ENCODE measurements around the gene GEMIN8.

GEMIN8 gene

GRCh38 chrX:14015294-14015693 is 14.4 kb downstream of the GEMIN8 start:
- peak; percentile 60 for DNase-seq

GRCh38 chrX:14014526-14014925 is 15.2 kb downstream of the GEMIN8 start:
- no peak for DNase-seq

DNA sequence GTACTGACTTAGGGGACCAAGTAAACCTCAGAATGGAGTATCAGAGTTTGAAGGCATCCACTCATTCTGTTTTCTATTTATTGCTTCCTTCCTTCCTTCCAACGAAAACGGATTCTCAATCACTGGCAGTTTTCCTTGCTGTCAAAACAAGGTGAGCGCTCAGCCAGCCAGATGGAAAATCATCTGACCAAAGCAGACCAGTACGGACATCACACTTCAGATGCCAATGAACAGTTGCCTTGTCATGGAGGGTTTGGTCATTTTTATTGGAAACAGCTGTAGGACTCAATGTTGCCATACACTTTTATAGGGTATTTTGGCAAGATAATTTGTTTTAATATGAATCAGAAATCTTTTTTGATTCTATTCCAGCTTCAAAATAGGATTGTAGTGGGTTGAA is 16.6 kb downstream of the GEMIN8 start:
- DNase-seq: peak; percentile 39

DNA sequence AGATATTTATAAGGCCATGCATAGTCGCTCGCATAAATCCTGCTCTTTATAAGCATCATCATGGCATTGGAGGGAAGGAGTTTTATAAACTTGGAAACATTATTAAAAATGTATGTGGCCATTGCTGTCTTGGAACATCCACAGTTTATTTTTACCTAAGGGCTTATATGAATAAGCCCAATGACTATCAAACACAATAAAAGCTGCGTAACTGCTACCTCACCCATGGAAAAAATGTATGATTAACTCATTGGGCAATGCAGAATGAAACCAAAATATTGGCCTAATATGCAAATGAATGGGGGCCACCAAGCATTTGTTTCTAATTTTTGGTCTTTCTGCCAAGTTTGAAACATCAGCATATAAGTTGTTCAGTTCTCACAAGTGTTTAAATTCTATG is 19.1 kb downstream of the GEMIN8 start:
- DNase-seq: peak; percentile 33

GRCh38 chrX:14006540-14006939 is 23.2 kb downstream of the GEMIN8 start:
- no peak for DNase-seq

DNA sequence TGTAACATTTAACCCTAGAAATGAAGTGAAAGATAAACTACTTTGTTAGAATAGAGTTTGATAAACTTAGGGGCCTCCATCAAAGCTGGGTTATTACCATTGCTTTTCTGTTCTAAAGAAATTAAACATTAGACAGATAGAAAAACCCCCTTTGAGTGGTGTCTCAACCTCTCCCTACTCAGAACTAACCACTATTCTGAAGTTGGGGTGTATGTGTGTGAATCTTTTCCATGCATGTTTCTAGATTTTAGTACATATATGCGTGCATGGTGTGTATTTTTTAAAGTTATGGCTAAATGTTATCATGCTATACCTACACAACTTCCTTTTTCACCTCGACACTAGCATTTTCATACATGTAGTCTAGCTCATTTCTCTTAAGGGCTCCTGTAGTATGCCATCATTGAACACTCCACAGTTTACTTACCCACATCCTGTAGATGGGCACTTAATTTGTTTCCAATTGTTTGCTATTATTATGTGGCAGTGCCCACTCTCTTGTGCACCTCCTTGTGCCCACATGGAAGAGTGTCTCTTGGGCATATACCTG is 25.7 kb downstream of the GEMIN8 start:
- DNase-seq: no peak

GRCh38 chrX:14003028-14003427 is 26.7 kb downstream of the GEMIN8 start:
- no peak for DNase-seq

GRCh38 chrX:13996650-13997049 is 33.0 kb downstream of the GEMIN8 start:
- no peak for DNase-seq

DNA sequence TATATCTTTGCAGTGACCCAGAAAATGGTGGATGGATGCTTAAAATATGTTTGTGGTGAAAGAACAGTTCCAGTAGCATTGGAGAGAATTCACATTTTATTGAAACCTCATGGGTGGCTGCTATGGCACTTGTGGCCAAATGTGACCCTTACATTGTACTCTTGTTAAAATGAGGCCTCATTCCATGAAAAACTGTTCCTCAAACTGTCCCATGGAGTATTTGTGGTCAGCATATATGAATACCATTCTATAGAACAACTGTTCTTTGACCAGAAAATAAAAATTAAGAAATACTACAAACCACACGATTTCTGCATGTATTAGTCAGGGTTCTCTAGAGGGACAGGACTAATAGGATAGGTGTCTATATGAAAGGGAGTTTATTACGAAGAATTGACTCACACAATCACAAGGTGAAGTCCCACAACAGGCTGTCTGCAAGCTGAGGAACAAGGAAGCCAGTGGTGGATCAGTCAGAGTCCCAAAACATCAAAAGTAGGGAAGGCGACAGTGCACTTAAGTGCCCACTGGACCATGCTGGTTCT is 35.1 kb downstream of the GEMIN8 start:
- no peak for DNase-seq

GRCh38 chrX:13994104-13994503 is 35.6 kb downstream of the GEMIN8 start:
- DNase-seq: no peak

DNA sequence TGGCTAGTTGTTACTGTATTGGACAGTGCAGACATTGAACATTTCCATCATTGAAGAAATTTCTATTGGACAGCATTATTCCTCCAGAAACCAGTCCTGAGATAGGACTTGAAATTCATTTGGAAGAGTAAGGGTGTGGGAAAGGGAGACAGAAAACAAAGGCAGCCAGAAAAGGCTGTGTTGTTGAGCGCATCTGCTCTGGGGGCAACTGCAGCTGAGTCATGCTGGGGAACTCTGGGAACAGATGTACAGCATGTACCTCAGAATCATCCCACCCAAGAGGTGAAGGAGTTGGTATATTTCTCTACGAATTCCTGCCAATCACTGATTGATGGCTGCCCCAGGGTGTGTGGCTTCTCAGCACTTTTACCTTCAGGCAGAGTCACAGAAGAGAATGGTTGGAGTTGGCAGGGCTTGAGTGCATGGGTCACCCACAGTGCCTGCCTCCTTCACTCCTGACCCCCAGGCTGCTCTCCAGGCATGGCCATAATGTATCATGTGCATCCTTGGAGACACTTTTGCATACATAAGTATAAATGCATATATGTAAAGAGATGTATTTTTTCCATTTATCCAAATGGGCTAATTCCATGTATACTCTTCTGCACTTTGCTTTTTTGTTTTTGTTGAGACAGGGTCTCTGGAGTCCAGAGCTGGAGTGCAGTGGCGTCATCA is 39.4 kb downstream of the GEMIN8 start:
- no peak for DNase-seq

DNA sequence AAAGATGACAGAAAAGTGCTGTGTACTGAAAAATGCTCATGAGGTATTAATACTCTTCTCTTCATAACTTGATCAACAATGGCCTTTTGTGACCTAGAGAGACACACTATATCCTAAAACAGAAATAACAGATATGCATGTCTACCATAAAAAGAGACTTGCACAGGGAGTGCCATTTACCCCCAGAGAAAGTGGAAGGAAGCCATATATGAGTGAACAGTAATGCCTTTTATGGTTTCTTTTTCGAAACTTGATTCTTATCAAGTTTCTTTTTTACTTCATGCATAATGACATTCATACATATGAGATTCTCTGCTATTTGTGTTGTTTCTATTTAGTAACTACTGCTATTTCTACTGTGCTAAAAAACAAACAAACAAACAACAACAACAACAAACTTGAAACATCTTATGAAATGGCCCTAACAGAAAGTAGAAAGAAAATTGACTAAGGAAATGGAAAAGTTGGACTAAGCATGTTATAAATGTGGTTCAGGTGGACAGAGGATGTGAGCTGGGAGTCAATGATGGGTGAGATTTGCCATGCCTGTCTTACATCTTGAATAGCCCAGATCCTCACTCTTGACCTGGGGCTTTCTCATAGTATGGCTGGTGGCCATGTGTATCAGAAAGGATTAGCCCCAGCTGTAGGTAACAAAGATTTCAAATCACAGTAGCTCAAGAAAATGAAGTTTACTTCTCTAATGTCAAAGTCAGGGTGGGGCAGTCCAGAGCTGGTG is 43.8 kb downstream of the GEMIN8 start:
- no peak for DNase-seq

GRCh38 chrX:13983734-13984133 is 46.0 kb downstream of the GEMIN8 start:
- DNase-seq: no peak

DNA sequence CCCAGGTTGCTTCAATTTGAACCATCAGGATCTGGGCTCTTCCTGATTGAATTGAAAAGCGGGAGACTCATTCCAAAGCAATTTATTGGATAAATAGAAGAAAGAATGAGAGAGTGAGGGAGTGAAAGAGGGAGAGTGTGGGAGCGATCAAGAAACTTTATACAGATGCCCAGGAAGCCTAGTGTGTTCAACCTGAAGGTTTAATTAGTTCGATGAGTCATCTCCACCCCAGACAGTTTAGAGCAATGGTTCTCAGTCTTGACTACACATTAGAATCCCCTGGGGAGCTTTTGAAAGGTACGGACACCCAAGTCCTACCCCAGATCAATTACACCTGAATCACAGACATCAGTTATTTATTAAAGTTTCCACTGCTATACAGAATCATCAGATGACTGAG is 61.5 kb downstream of the GEMIN8 start:
- no peak for DNase-seq

GRCh38 chrX:13967636-13968035 is 62.1 kb downstream of the GEMIN8 start:
- DNase-seq: no peak

DNA sequence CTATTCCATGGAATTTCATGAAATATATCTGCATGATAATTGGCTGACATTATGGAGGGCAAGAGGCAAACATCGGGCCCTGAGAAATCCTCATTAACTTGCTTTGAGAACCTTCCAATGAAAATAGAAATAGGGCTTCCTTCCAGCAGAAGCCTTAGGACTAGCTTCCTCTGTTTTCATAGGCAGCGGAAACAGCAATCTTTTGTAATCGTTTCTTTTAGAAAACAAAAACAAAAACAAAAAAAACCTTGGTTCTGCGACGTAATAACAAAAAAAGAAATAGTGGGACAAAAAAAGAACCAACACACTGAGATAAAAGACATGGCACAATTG is 62.9 kb downstream of the GEMIN8 start:
- DNase-seq: no peak

DNA sequence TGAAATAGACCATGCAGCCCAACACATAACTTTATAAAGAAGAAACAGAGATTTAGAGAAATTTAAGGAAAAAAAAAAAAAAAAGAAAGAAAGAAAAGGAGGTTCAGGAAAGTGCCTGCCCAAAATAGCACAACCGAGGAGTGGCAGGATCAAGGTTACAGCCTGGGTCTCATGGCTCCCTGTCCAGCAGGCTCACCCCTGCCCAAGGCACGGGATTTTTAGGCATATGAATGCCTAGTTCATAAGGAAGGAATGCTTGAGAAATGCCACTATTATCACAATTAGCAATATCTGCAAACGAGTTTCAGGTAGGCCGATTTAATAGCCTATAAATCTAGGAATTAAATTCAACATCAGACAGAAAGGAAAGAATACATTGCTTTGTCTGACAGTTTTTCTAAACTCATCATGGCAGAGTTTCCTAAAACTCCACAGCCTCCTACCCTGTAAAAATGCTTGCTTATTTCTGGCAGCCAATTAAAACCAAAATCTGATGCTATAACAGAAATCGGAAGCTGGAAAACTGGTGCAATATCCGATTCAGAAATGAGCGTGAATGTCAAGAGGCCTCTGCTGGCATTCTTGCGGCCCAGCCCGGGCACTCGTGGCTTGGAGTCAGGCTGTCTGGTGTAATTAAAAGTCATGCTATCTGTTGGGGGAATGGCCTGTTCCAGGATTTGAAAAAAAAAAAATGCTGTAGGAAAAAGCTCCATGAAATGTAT is 63.5 kb downstream of the GEMIN8 start:
- DNase-seq: no peak

DNA sequence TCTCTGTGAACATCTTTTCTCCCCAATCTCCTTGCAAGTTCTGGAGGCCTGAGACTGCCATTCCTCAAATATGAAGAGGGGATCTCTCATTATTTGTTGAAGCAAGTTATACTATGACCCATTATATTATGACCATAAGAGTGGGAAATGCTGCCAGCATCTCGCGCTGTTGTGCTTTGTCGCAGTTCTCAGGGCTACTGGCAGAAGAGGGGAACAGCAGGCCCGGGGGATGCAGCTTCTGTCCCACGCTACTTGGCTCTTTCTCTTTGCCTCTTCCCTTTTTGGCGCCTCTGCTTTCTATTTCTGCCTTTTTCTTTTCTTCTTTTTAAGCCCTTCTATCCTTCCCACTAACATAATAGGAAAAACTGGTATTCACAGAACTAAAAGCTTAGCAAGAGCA is 64.2 kb downstream of the GEMIN8 start:
- no peak for DNase-seq

GRCh38 chrX:13956998-13957397 is 72.7 kb downstream of the GEMIN8 start:
- DNase-seq: no peak
